SK-N-MC (cell line): Measurements from ENCODE around the gene APOBEC2.

Source experiments
- DNase-seq: peaks from one replicate; pipeline ENCODE4 v3.0.0-alpha.2; 2011; ENCODE audit warnings: low read depth, low spot score
- H3K27ac ChIP-seq: fragments of 200-600 bp; sonication (generic); 2 replicates; pipeline ENCODE4 v1.5.1; 2016; ENCODE audit warnings: mixed run types
- H3K36me3 ChIP-seq: fragments of 200-600 bp; sonication (generic); 2 replicates; pipeline ENCODE4 v1.6.1; 2017; ENCODE audit warnings: antibody characterized with exemption, low read length, mixed read lengths; ENCODE audit not compliant: insufficient read depth
- H3K4me3 ChIP-seq: fragments of 200-600 bp; sonication (generic); 2 replicates; pipeline ENCODE4 v1.5.1; 2016
- H3K9ac ChIP-seq: fragments of 200-600 bp; sonication (generic); 2 replicates; pipeline ENCODE4 v1.8.0; 2017; ENCODE audit warnings: mixed run types, mixed read lengths; ENCODE audit not compliant: insufficient read length
- H3K9me3 ChIP-seq: fragments of 200-600 bp; sonication (generic); 2 replicates; pipeline ENCODE4 v1.6.1; 2017; ENCODE audit warnings: low read depth, mild to moderate bottlenecking, antibody characterized with exemption, low read length, moderate library complexity, mixed read lengths
- EZH2 ChIP-seq: fragments of 200-600 bp; sonication (generic); IDR thresholded peaks from one replicate; pipeline ENCODE4 v1.6.1; 2017; ENCODE audit warnings: antibody characterized with exemption
- FOXP2 ChIP-seq: optimal IDR thresholded peaks from 2 replicates; pipeline ENCODE3; 2011; ENCODE audit warnings: mild to moderate bottlenecking, moderate library complexity; ENCODE audit not compliant: insufficient read depth; ENCODE audit errors: extremely low read length, control extremely low read depth
- POLR2AphosphoS5 ChIP-seq: IDR thresholded peaks from 2 replicates; pipeline ENCODE4 v1.6.1; 2012; ENCODE audit warnings: mild to moderate bottlenecking, low read depth, low read length, borderline replicate concordance

The APOBEC2 gene

GRCh38 chr6:41049955-41050354, 3.0 kb upstream of the APOBEC2 start:
- H3K36me3 ChIP-seq: no peaks in the 10 kb centered on the region
- H3K9ac ChIP-seq: no peak overlapping the region
- H3K27ac ChIP-seq: no peak overlapping the region
- DNase-seq: no peak
- no peaks in the 10 kb centered on the region for H3K9me3 ChIP-seq
- H3K4me3 ChIP-seq: no peak overlapping the region
- TF ChIP-seq FOXP2 (no peak), EZH2 (no peak), POLR2AphosphoS5 (no peak)

GRCh38 chr6:41050536-41050935, 2.5 kb upstream of the APOBEC2 start:
- no peak overlapping the region for H3K27ac ChIP-seq
- TF ChIP-seq FOXP2 (no peak), POLR2AphosphoS5 (no peak), EZH2 (no peak)
- no peak for DNase-seq
- H3K4me3 ChIP-seq: no peak overlapping the region
- H3K9ac ChIP-seq: no peak overlapping the region
- H3K9me3 ChIP-seq: no peaks in the 10 kb centered on the region
- H3K36me3 ChIP-seq: no peaks in the 10 kb centered on the region

DNA sequence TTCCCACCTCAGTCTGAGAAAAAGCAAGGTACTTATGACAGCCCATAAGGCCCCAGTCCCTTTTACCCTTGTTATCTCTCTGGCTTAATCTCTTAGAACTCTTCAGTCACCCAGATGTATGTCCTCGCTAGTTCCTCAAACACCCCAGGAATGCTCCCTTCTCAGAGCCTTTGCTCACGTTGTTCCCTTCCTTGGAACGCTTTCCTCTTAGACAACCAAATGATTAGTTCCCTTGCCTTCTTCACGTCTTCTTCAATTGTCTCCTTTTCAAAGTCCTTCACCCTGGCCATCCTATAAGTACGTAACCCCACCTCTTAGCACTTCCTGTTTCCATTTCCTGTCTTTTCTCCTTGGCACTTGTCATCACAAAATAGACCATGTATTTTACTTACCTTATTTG, 1.1 kb upstream of the APOBEC2 start:
- Histone ChIP-seq H3K9ac (no peak overlapping the region), H3K4me3 (no peak overlapping the region), H3K36me3 (no peaks in the 10 kb centered on the region), H3K27ac (no peak overlapping the region), H3K9me3 (no peaks in the 10 kb centered on the region)
- DNase-seq: no peak
- TF ChIP-seq EZH2 (no peak), FOXP2 (no peak), POLR2AphosphoS5 (no peak)

- Histone ChIP-seq H3K4me3 (no peak overlapping the region), H3K9ac (no peak overlapping the region), H3K36me3 (no peaks in the 10 kb centered on the region), H3K9me3 (no peaks in the 10 kb centered on the region), H3K27ac (no peak overlapping the region)
- TF ChIP-seq POLR2AphosphoS5 (no peak), EZH2 (no peak), FOXP2 (no peak)
- DNase-seq: no peak
Observed at GRCh38 chr6:41054511-41054910, 1.5 kb downstream of the APOBEC2 start.

DNA sequence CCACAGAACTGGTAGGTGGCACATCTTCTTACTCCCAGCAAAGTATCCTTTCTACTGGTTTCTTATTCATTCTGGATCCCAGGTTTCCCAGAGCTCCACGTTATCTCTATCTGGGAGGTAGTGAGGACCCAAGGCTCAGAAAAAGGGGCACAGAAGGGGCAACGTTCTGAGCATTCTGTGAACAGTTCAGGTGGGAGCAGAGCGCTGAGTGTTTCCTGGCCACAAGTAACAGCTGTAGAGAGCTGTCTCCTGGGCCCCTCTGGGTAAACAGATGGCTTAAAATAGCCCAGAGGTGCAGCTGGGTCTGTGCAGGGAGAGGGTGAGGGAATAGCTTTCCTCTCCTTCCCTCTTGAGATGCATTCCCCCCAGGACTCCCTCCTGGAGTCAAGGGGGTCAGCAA, 2.1 kb downstream of the APOBEC2 start:
- no peak overlapping the region for H3K4me3 ChIP-seq
- no peak overlapping the region for H3K27ac ChIP-seq
- no peaks in the 10 kb centered on the region for H3K36me3 ChIP-seq
- no peaks in the 10 kb centered on the region for H3K9me3 ChIP-seq
- TF ChIP-seq FOXP2: no peak
- TF ChIP-seq EZH2: no peak
- TF ChIP-seq POLR2AphosphoS5: no peak
- DNase-seq: no peak
- no peak overlapping the region for H3K9ac ChIP-seq

DNA sequence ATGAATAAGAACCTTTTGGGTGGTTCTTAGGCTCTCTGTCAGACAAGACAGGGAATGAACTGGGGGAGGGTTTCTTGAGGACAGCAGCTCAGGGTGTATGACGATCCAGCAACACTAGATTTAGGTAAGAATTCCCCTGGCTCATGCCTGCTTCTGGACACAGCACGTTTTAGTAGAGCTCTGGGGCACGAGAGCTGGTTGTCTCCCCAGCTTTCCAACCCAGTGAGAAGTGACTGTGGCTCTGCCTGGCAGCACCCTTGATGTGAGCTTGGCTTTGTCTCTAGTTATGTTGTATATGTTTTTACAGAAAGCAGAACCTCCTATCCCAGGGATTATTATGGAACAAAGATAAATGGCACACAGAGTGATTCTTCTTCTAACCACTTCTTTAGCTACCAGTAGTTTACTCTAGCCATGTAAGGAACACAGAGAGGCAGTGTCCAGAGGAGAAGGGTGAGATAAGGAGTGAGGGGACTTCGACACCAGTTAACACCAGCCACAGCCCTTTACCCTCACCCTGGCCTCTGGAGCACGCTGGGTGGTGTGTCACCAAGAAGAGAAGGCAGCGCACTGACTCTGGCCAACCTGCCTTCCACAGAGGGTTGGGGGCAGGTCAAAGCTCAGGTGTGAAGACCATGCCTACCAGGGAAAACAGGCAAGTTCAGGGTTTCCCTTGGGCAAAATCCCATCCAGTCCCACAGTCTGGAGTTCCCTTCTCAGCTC, 3.9 kb downstream of the APOBEC2 start:
- no peak for TF ChIP-seq FOXP2
- no peak for TF ChIP-seq EZH2
- TF ChIP-seq POLR2AphosphoS5: no peak

GRCh38 chr6:41058783-41059181, 5.8 kb downstream of the APOBEC2 start:
- Histone ChIP-seq H3K27ac (no peak overlapping the region), H3K9me3 (no peaks in the 10 kb centered on the region), H3K9ac (no peak overlapping the region), H3K4me3 (no peak overlapping the region), H3K36me3 (no peaks in the 10 kb centered on the region)
- DNase-seq: no peak
- TF ChIP-seq EZH2: no peak
- TF ChIP-seq POLR2AphosphoS5: no peak
- no peak for TF ChIP-seq FOXP2

More for the DNA sequence above, 3.9 kb downstream of the APOBEC2 start:
- H3K27ac ChIP-seq: no peak overlapping the region
- no peak overlapping the region for H3K9ac ChIP-seq
- no peak overlapping the region for H3K4me3 ChIP-seq
- no peak for DNase-seq
- H3K9me3 ChIP-seq: no peaks in the 10 kb centered on the region
- H3K36me3 ChIP-seq: no peaks in the 10 kb centered on the region

- DNase-seq: no peak
- Histone ChIP-seq H3K9me3 (no peaks in the 10 kb centered on the region), H3K9ac (no peak overlapping the region), H3K36me3 (no peaks in the 10 kb centered on the region), H3K27ac (no peak overlapping the region), H3K4me3 (no peak overlapping the region)
- no peak for TF ChIP-seq FOXP2
- TF ChIP-seq POLR2AphosphoS5: no peak
- TF ChIP-seq EZH2: no peak
Observed at GRCh38 chr6:41059556-41059955, 6.6 kb downstream of the APOBEC2 start.
